Ovary (tissue), 3 donors: ENCODE measurements around the gene NDUFV1.

Experiments used
- CTCF ChIP-seq, 3 donors: fragments of 450-650 bp in 2 of 3; fragments of 200-600 bp in 1 of 3; IDR thresholded peaks; one replicate each; pipeline versions ENCODE4 v1.5.1 to v1.8.0; 2016 to 2022; ENCODE audit warnings: antibody characterized with exemption in 3 of 3, mild to moderate bottlenecking in 1 of 3
- POLR2A ChIP-seq: fragments of 450-650 bp; IDR thresholded peaks from one replicate; pipeline ENCODE4 v1.6.1; 2017; ENCODE audit warnings: antibody characterized with exemption, mild to moderate bottlenecking, moderate library complexity
- donor health status: DM: no; HTN: no; CAD: no.

- no peak for TF ChIP-seq CTCF (IDR thresholded peaks at IDR 0.05)
- TF ChIP-seq POLR2A: no peak
These were observed 40.0 kb downstream of the NDUFV1 start for GRCh38 chr11:67646535-67647336.
